NK-92 treated with Interleukin-12 subunit alpha and Interleukin-12 subunit beta, amount 100 ng/mL, for 24 hours (cell line): ENCODE measurements around the gene RPS23.
A peak's percentile ranks its signal among the peaks of the same experiment; 100 is the strongest.

ENCODE experiments used
- DNase-seq: peaks from one replicate; lab custom pipeline; 2025; lab: John Stamatoyannopoulos, UW

The RPS23 gene

GRCh38 chr5:82277987-82278710, at the start of gene RPS23:
RPS23 (minus strand) TSS chr5:82278354; CDS start chr5:82278323, 31 bp downstream.
- peak; percentile 74 for DNase-seq

GRCh38 chr5:82327941-82328340, 49.8 kb upstream of the RPS23 start:
- DNase-seq = no peak

GRCh38 chr5:82325996-82326395, 47.8 kb upstream of the RPS23 start:
- no peak for DNase-seq

GRCh38 chr5:82325155-82325554, 47.0 kb upstream of the RPS23 start:
- DNase-seq = no peak

- DNase-seq = no peak
Measured at GRCh38 chr5:82320966-82321365, 42.8 kb upstream of the RPS23 start.

GRCh38 chr5:82319651-82320376, 41.7 kb upstream of the RPS23 start:
- no peak for DNase-seq

GRCh38 chr5:82319192-82319591, 41.0 kb upstream of the RPS23 start:
- DNase-seq = no peak

- no peak for DNase-seq
Measured at GRCh38 chr5:82314964-82315758, 37.0 kb upstream of the RPS23 start.

- DNase-seq = no peak
Measured at GRCh38 chr5:82313016-82313415, 34.9 kb upstream of the RPS23 start.

- peak; percentile 13 for DNase-seq
Measured at GRCh38 chr5:82312373-82312856, 34.3 kb upstream of the RPS23 start.

- DNase-seq = no peak
Measured at GRCh38 chr5:82309091-82309531, 31.0 kb upstream of the RPS23 start.

GRCh38 chr5:82308416-82308815, 30.3 kb upstream of the RPS23 start:
- DNase-seq = no peak

- DNase-seq = no peak
Measured at GRCh38 chr5:82307451-82307850, 29.3 kb upstream of the RPS23 start.

- DNase-seq = no peak
Measured at GRCh38 chr5:82306151-82306550, 28.0 kb upstream of the RPS23 start.

GRCh38 chr5:82301190-82301589, 23.0 kb upstream of the RPS23 start:
- DNase-seq = no peak

GRCh38 chr5:82298668-82299067, 20.5 kb upstream of the RPS23 start:
- DNase-seq = no peak

- DNase-seq = no peak
Measured at GRCh38 chr5:82297711-82298110, 19.6 kb upstream of the RPS23 start.

GRCh38 chr5:82296929-82297328, 18.8 kb upstream of the RPS23 start:
- DNase-seq = no peak

- no peak for DNase-seq
Measured at GRCh38 chr5:82295959-82296531, 17.9 kb upstream of the RPS23 start.

GRCh38 chr5:82295144-82295543, 17.0 kb upstream of the RPS23 start:
- no peak for DNase-seq

- no peak for DNase-seq
Measured at GRCh38 chr5:82291420-82291819, 13.3 kb upstream of the RPS23 start.

GRCh38 chr5:82290908-82291307, 12.8 kb upstream of the RPS23 start:
- DNase-seq = no peak
